HG02852 (cell line): ENCODE measurements around the gene HYOU1.
"Not testable (repeated sequence)": the region's sequence is repeated elsewhere in the genome, so short reads cannot be mapped to it uniquely, and the experiment has no call there.

Experiments
- ATAC-seq: cut with Tn5 transposase; IDR thresholded peaks from one replicate; pipeline ENCODE4 v1.9.1; 2021; ENCODE audit warnings: mild to moderate bottlenecking, moderate library complexity; ENCODE audit not compliant: unreplicated experiment

Gene HYOU1

GRCh38 chr11:119057000-119057769 is at the start of gene HYOU1:
TSS of gene HYOU1 (minus strand) at chr11:119057205. CDS start at chr11:119056160, 1,045 bp downstream.
- ATAC-seq, result peak; percentile 93

GRCh38 chr11:119103793-119104192 is 46.8 kb upstream of the HYOU1 start:
- ATAC-seq, result no peak

- ATAC-seq, result not testable (repeated sequence)
Measured at GRCh38 chr11:119103161-119103664, 46.2 kb upstream of the HYOU1 start.

GRCh38 chr11:119101759-119102423 is 44.9 kb upstream of the HYOU1 start, which contains the start of gene DPAGT1:
TSS of gene DPAGT1 (minus strand) at chr11:119101853. CDS start at chr11:119101655, 198 bp downstream.
- peak; percentile 80 for ATAC-seq

GRCh38 chr11:119100994-119101758 is 44.2 kb upstream of the HYOU1 start:
- ATAC-seq, result peak; percentile 17

- ATAC-seq, result no peak
Measured at GRCh38 chr11:119100246-119100970, 43.4 kb upstream of the HYOU1 start.

GRCh38 chr11:119099711-119100110 is 42.7 kb upstream of the HYOU1 start:
- ATAC-seq, result no peak

GRCh38 chr11:119095066-119095880 is 38.3 kb upstream of the HYOU1 start:
- ATAC-seq, result peak; percentile 84

- ATAC-seq, result peak; percentile 37
Measured at GRCh38 chr11:119094816-119095065, 37.7 kb upstream of the HYOU1 start.

GRCh38 chr11:119093942-119094815 is 37.2 kb upstream of the HYOU1 start:
- ATAC-seq, result peak; percentile 4

GRCh38 chr11:119092880-119093842 is 36.2 kb upstream of the HYOU1 start:
- ATAC-seq, result no peak

- no peak for ATAC-seq
Measured at GRCh38 chr11:119091966-119092879, 35.2 kb upstream of the HYOU1 start.

GRCh38 chr11:119091178-119091577 is 34.2 kb upstream of the HYOU1 start:
- no peak for ATAC-seq

GRCh38 chr11:119089319-119089718 is 32.3 kb upstream of the HYOU1 start:
- ATAC-seq, result no peak

- ATAC-seq, result no peak
Measured at GRCh38 chr11:119088406-119088805, 31.4 kb upstream of the HYOU1 start.

- ATAC-seq, result no peak
Measured at GRCh38 chr11:119087747-119088241, 30.8 kb upstream of the HYOU1 start.

- ATAC-seq, result no peak
Measured at GRCh38 chr11:119087123-119087522, 30.1 kb upstream of the HYOU1 start.
